Caco-2 (cell line): Measurements from ENCODE around the gene BRD1. TPM values are rescaled to one million over a fixed set of nuclear protein-coding genes. Genes with fewer than 3 reads are reported as not detected.

Source experiments
- BruUV-seq: library from RNA; stranded (reverse); fragments of 400-500 nt; replicated peaks from 2 replicates; lab custom pipeline; 2021; lab: Mats Ljungman, UMichigan
- CTCF ChIA-PET: fragments of 300-600 bp; sonication (Branson Sonifier 250); formaldehyde crosslinking; loops from one replicate; lab custom pipeline; 2022; ENCODE audit warnings: antibody characterized with exemption; lab: Charles Lee
- POLR2A ChIA-PET: fragments of 300-600 bp; sonication (Branson Sonifier 250); formaldehyde crosslinking; loops from one replicate; lab custom pipeline; 2022; ENCODE audit warnings: antibody characterized with exemption; lab: Charles Lee
- DNase-seq, 2 experiments: peaks; one replicate each; pipeline versions ENCODE4 v3.0.0 to v3.0.0-alpha.2; 2020 to 2022
- H3K27me3 ChIP-seq: replicated peaks from 2 replicates; pipeline ENCODE4 v1.6.0; 2011; ENCODE audit warnings: low read length; ENCODE audit not compliant: control insufficient read depth, insufficient read depth
- H3K36me3 ChIP-seq: 2 replicates; pipeline ENCODE4 v1.5.1; 2011; ENCODE audit warnings: low read length; ENCODE audit not compliant: control insufficient read depth, insufficient read depth
- H3K4me1 ChIP-seq: fragments of 250-450 bp; sonication (Bioruptor Pico); 2 replicates; pipeline ENCODE4 v1.5.1; 2020; ENCODE audit warnings: mild to moderate bottlenecking
- H3K4me3 ChIP-seq: 2 replicates; pipeline ENCODE4 v1.5.1; 2011; ENCODE audit warnings: low read depth, mild to moderate bottlenecking, control low read depth, low read length
- H3K9me3 ChIP-seq: fragments of 250-450 bp; sonication (Bioruptor Pico); 2 replicates; pipeline ENCODE4 v1.5.1; 2020; ENCODE audit warnings: mild to moderate bottlenecking, moderate library complexity
- H3K27ac Mint-ChIP-seq: one replicate; pipeline ENCODE4 v1.8.0; 2022; ENCODE audit warnings: mixed read lengths; ENCODE audit not compliant: unreplicated experiment
- H3K27me3 Mint-ChIP-seq: one replicate; pipeline ENCODE4 v1.8.0; 2022; ENCODE audit warnings: mixed read lengths; ENCODE audit not compliant: insufficient read depth, unreplicated experiment
- H3K36me3 Mint-ChIP-seq: one replicate; pipeline ENCODE4 v1.8.0; 2022; ENCODE audit warnings: mild to moderate bottlenecking, mixed read lengths; ENCODE audit not compliant: insufficient read depth, unreplicated experiment
- H3K4me1 Mint-ChIP-seq: one replicate; pipeline ENCODE4 v1.8.0; 2022; ENCODE audit warnings: low read depth, mixed read lengths; ENCODE audit not compliant: unreplicated experiment
- H3K4me3 Mint-ChIP-seq: one replicate; pipeline ENCODE4 v1.8.0; 2022; ENCODE audit warnings: mild to moderate bottlenecking, moderate library complexity, mixed read lengths; ENCODE audit not compliant: unreplicated experiment
- H3K9me3 Mint-ChIP-seq: one replicate; pipeline ENCODE4 v1.8.0; 2022; ENCODE audit warnings: mixed read lengths; ENCODE audit not compliant: unreplicated experiment
- CTCF ChIP-seq, 2 experiments: fragments of 200-600 bp in 1 of 2; IDR thresholded peaks; 1 replicate in 1 of 2; 2 replicates in 1 of 2; pipeline versions ENCODE4 v1.5.1 to v1.8.0; 2011 to 2022; ENCODE audit warnings: antibody characterized with exemption in 1 of 2, control low read depth in 1 of 2, inconsistent platforms in 1 of 2, low read depth in 1 of 2, low read length in 1 of 2, mild to moderate bottlenecking in 1 of 2, moderate library complexity in 1 of 2; ENCODE audit not compliant: insufficient read depth in 1 of 2, severe bottlenecking in 1 of 2, unreplicated experiment in 1 of 2
- intact Hi-C: fragments of 100-400 bp; cut with micrococcal nuclease; formaldehyde crosslinking; loops from one replicate; pipeline ENCODE4 v1.10.0; 2022; ENCODE audit not compliant: unreplicated experiment
- total RNA-seq: library from RNA; stranded (reverse); gene quantifications from 2 replicates; pipeline ENCODE4 v1.2.3, GENCODE V29; 2022

The BRD1 gene
- total RNA-seq, 1 experiment from 2014 or later: 46.9 TPM

GRCh38 chr22:49737101-49737551, 90.5 kb downstream of the BRD1 start:
- Mint-ChIP-seq H3K27me3 (peaks cover 28% of the 10 kb centered on the region), H3K36me3 (no peaks in the 10 kb centered on the region), H3K4me3 (no peak overlapping the region), H3K4me1 (no peaks in the 10 kb centered on the region), H3K9me3 (peaks cover 10% of the 10 kb centered on the region), H3K27ac (no peak overlapping the region)
- intact Hi-C loops: no loop called here
- no peak overlapping the region for H3K4me3 ChIP-seq
- ChIA-PET POLR2A (no interaction called here), CTCF (no interaction called here)
- DNase-seq: no peak
- no TSS peak for BruUV-seq
- H3K9me3 ChIP-seq: 0 out of 2 replicates have a peak, but pooled peaks cover 2% of the 10 kb centered on the region
- no peak for TF ChIP-seq CTCF (IDR thresholded peaks at IDR 0.05; ENCODE audit: insufficient read depth in 1 of 2, low read depth in 1 of 2, low read length in 1 of 2, severe bottlenecking in 1 of 2, unreplicated experiment in 1 of 2)
- no peaks in the 10 kb centered on the region; the same call in 1 of the 2 replicates for H3K27me3 ChIP-seq
- no peaks in the 10 kb centered on the region for H3K4me1 ChIP-seq
- no peaks in the 10 kb centered on the region for H3K36me3 ChIP-seq

GRCh38 chr22:49736538-49736937, 91.1 kb downstream of the BRD1 start:
- CTCF ChIA-PET: no interaction called here

GRCh38 chr22:49735901-49736421, 91.7 kb downstream of the BRD1 start:
- Mint-ChIP-seq H3K27ac (no peak overlapping the region), H3K27me3 (peaks cover 27% of the 10 kb centered on the region), H3K4me3 (no peak overlapping the region), H3K4me1 (no peaks in the 10 kb centered on the region), H3K9me3 (no peaks in the 10 kb centered on the region), H3K36me3 (no peaks in the 10 kb centered on the region)
- ChIA-PET POLR2A (no interaction called here), CTCF (no interaction called here)
- Histone ChIP-seq H3K27me3 (no peaks in the 10 kb centered on the region; the same call in 1 of the 2 replicates), H3K36me3 (no peaks in the 10 kb centered on the region), H3K9me3 (0 out of 2 replicates have a peak, but pooled peaks cover 2% of the 10 kb centered on the region), H3K4me3 (no peak overlapping the region), H3K4me1 (no peaks in the 10 kb centered on the region)
- no TSS peak for BruUV-seq
- no peak for DNase-seq
- intact Hi-C loops: no loop called here
- no peak for TF ChIP-seq CTCF (IDR thresholded peaks at IDR 0.05; ENCODE audit: insufficient read depth in 1 of 2, low read depth in 1 of 2, low read length in 1 of 2, severe bottlenecking in 1 of 2, unreplicated experiment in 1 of 2)

More at GRCh38 chr22:49736538-49736937, 91.1 kb downstream of the BRD1 start:
- DNase-seq: no peak
- H3K9me3 Mint-ChIP-seq: peaks cover 4% of the 10 kb centered on the region
- no peaks in the 10 kb centered on the region for H3K36me3 Mint-ChIP-seq
- H3K27me3 ChIP-seq: no peaks in the 10 kb centered on the region; the same call in 1 of the 2 replicates
- H3K4me3 ChIP-seq: no peak overlapping the region
- no TSS peak for BruUV-seq
- peaks cover 25% of the 10 kb centered on the region for H3K27me3 Mint-ChIP-seq
- no peaks in the 10 kb centered on the region for H3K4me1 Mint-ChIP-seq
- POLR2A ChIA-PET: no interaction called here
- TF ChIP-seq CTCF (IDR thresholded peaks at IDR 0.05; ENCODE audit: insufficient read depth in 1 of 2, low read depth in 1 of 2, low read length in 1 of 2, severe bottlenecking in 1 of 2, unreplicated experiment in 1 of 2): no peak
- 0 out of 2 replicates have a peak, but pooled peaks cover 2% of the 10 kb centered on the region for H3K9me3 ChIP-seq
- no peak overlapping the region for H3K27ac Mint-ChIP-seq
- intact Hi-C loops: no loop called here
- H3K4me3 Mint-ChIP-seq: no peak overlapping the region
- no peaks in the 10 kb centered on the region for H3K4me1 ChIP-seq
- no peaks in the 10 kb centered on the region for H3K36me3 ChIP-seq
